Astrocyte of the spinal cord (primary cell): ENCODE results near the gene GABARAPL1.
"Not testable (repeated sequence)": the region's sequence is repeated elsewhere in the genome, so short reads cannot be mapped to it uniquely, and the experiment has no call there.

Experiments used
- DNase-seq: peaks from one replicate; pipeline ENCODE4 v3.0.0; 2011; ENCODE audit warnings: low read depth, low spot score
- H3K4me3 ChIP-seq: 2 replicates; pipeline ENCODE4 v1.5.1; 2011; ENCODE audit warnings: low read depth, mild to moderate bottlenecking, low read length, moderate library complexity
- in situ Hi-C: cut with HindIII; loops from 2 replicates; pipeline ENCODE4 v1.10.0; 2017; ENCODE audit warnings: low sequenced_read_pairs
- TF ChIP-seq, protein P1 (sequence below): IDR thresholded peaks from 2 replicates; pipeline ENCODE4 v1.5.1; 2012; ENCODE audit warnings: low read depth, mild to moderate bottlenecking, low read length, inconsistent platforms

GABARAPL1 gene

GRCh38 chr12:10218021-10218420 is 5.3 kb downstream of the GABARAPL1 start:
- no peak for DNase-seq
- TF ChIP-seq, protein P1, sequence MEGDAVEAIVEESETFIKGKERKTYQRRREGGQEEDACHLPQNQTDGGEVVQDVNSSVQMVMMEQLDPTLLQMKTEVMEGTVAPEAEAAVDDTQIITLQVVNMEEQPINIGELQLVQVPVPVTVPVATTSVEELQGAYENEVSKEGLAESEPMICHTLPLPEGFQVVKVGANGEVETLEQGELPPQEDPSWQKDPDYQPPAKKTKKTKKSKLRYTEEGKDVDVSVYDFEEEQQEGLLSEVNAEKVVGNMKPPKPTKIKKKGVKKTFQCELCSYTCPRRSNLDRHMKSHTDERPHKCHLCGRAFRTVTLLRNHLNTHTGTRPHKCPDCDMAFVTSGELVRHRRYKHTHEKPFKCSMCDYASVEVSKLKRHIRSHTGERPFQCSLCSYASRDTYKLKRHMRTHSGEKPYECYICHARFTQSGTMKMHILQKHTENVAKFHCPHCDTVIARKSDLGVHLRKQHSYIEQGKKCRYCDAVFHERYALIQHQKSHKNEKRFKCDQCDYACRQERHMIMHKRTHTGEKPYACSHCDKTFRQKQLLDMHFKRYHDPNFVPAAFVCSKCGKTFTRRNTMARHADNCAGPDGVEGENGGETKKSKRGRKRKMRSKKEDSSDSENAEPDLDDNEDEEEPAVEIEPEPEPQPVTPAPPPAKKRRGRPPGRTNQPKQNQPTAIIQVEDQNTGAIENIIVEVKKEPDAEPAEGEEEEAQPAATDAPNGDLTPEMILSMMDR: no peak
- H3K4me3 ChIP-seq: no peak overlapping the region
- in situ Hi-C loops: no loop called here

DNA sequence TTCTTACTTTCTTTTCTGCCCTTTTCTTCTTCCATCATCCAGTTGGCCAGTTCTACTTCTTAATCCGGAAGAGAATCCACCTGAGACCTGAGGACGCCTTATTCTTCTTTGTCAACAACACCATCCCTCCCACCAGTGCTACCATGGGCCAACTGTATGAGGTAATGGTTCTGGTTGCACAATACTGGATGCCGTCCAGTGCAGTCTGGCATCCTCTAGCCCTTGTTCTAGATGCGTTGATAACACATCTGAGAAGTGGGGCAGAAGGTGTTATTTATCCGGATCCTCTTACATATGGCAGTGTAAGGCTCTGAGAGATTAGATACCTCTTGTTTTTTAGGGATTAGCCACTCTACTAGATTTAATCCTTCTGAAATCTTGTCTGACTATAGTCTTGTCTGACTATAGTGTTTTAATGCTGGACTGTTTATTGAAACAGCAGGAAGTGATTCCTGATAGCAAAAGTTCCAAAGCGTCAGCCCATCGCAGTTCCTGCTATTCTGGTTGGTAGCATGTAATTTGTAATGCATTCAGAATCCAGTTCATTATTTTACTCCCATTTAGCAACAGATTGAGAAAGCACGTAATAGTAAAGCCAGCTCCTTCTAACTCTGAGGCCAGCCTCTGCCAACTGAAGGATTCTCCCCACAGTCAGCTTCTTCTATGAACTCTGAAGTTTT is 7.9 kb downstream of the GABARAPL1 start:
- peak; percentile 33 for DNase-seq
- TF ChIP-seq, protein P1: no peak

DNA sequence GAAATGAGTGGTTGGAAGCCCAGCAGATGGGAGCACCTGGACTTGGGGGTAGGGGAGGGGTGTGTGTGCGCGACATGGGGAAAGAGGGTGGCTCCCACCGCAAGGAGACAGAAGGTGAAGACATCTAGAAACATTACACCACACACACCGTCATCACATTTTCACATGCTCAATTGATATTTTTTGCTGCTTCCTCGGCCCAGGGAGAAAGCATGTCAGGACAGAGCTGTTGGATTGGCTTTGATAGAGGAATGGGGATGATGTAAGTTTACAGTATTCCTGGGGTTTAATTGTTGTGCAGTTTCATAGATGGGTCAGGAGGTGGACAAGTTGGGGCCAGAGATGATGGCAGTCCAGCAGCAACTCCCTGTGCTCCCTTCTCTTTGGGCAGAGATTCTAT is 9.2 kb downstream of the GABARAPL1 start:
- in situ Hi-C loops: no loop called here
- no peak for DNase-seq

More for the DNA sequence above, 7.9 kb downstream of the GABARAPL1 start:
- in situ Hi-C loops: no loop called here
- H3K4me3 ChIP-seq: no peak overlapping the region

DNA sequence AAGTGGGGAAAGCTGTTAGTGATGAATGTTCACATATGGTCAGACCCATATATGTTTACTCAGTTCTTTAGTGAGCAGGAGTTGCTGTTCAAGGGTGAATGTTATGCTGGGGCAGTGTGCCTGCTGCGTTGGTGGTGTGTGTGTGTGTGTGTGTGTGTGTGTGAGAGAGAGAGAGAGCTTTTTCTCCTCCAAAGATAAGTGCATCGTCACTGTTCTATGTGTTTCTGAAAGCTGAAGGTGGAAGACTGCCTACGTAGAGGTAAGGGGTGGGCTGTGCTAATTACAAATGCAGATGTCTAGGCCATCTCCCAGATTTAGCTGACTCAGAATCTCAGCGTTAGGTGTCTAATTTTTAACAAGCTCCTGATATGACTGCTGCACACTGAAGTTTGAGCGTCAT is 10.5 kb downstream of the GABARAPL1 start:
- TF ChIP-seq, protein P1: no peak
- no peak overlapping the region for H3K4me3 ChIP-seq
- DNase-seq: no peak
- in situ Hi-C loops: no loop called here

More for the DNA sequence above, 9.2 kb downstream of the GABARAPL1 start:
- TF ChIP-seq, protein P1: no peak
- H3K4me3 ChIP-seq: no peak overlapping the region

DNA sequence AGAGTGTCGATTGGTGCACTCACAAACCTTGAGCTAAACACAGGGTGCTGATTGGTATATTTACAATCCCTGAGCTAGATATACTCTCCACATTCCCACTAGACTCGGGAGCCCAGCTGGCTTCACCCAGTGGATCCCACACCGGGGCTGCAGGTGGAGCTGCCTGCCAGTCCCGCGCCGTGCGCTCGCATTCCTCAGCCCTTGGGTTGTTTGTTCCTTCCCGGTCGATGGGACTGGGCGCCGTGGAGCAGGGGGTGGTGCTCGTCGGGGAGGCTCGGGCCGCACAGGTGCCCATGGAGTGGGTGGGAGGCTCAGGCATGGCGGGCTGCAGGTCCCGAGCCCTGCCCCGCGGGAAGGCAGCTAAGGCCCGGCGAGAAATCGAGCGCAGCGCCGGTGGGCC is 12.7 kb downstream of the GABARAPL1 start:
- in situ Hi-C loops, H3K4me3 ChIP-seq: not testable (repeated sequence)

GRCh38 chr12:10226086-10226485 is 13.4 kb downstream of the GABARAPL1 start:
- no peak overlapping the region for H3K4me3 ChIP-seq
- in situ Hi-C loops: no loop called here
- no peak for DNase-seq
- TF ChIP-seq, protein P1: no peak

More for the DNA sequence above, 12.7 kb downstream of the GABARAPL1 start:
- not testable (repeated sequence) for DNase-seq

- in situ Hi-C loops: no loop called here
- TF ChIP-seq, protein P1: no peak
- DNase-seq: no peak
- no peak overlapping the region for H3K4me3 ChIP-seq
Observed at GRCh38 chr12:10226731-10227130, 14.1 kb downstream of the GABARAPL1 start.
